ENCODE measurements around the gene MS4A18.
"Not testable (repeated sequence)": the region's sequence is repeated elsewhere in the genome, so short reads cannot be mapped to it uniquely, and the experiment has no call there.

The MS4A18 gene

DNA sequence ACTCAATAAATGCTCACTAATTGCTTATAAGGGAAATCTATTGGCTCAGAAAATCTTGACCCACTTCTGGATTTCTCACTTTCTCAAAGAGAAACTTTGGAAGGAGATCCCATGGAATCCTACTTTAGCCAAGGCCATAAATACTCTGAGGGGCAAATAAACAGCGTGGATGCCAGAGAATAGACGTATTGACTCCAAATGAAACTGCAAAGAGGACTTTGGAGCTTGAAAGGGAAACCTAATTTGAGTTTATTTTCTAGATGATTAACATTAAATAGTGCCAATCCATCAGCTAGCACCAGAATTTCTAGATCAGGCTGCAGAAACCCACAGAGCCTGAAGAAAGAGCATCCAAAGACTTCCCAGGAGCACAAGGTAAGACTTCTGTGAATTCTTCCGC is at the start of gene MS4A18:
Gene MS4A18 (plus strand): TSS at position 301 of the 400 bp plus-strand sequence.
- no peak within 1 kb of the TSS for H3K27ac ChIP-seq (ENCODE audit: low read length)
- no CpG with 5 or more reads among the region's 3 CpGs for WGBS (ENCODE audit: insufficient coverage, insufficient read length)
- H3K9me3 ChIP-seq (ENCODE audit: control insufficient read depth, insufficient read depth, low read length) = no peaks in the 10 kb centered on the region
- H3K4me3 ChIP-seq (ENCODE audit: low read length) = no peak within 1 kb of the TSS
- no peaks in the 10 kb centered on the region; the same call in 1 of the 2 replicates for H3K27me3 ChIP-seq (ENCODE audit: control insufficient read depth, insufficient read depth, low read length)
- no peaks in the 10 kb centered on the region for H3K36me3 ChIP-seq (ENCODE audit: control insufficient read depth, insufficient read depth, low read length)
- no peak for DNase-seq (ENCODE audit: low read depth, low spot score)
- no peaks in the 10 kb centered on the region for H3K4me1 ChIP-seq (ENCODE audit: control insufficient read depth, insufficient read depth, low read length)

GRCh38 chr11:60678231-60678630 is 46.3 kb upstream of the MS4A18 start:
- H3K9me3 ChIP-seq (ENCODE audit: control insufficient read depth, insufficient read depth, low read length); H3K27me3 ChIP-seq (ENCODE audit: control insufficient read depth, insufficient read depth, low read length); H3K27ac ChIP-seq (ENCODE audit: low read length); H3K4me1 ChIP-seq (ENCODE audit: control insufficient read depth, insufficient read depth, low read length); H3K36me3 ChIP-seq (ENCODE audit: control insufficient read depth, insufficient read depth, low read length); H3K4me3 ChIP-seq (ENCODE audit: low read length); DNase-seq (ENCODE audit: low read depth, low spot score): not testable (repeated sequence)
- no CpG with 5 or more reads among the region's 2 CpGs for WGBS (ENCODE audit: insufficient coverage, insufficient read length)

- DNase-seq (ENCODE audit: low read depth, low spot score) = no peak
- no peak overlapping the region for H3K27ac ChIP-seq (ENCODE audit: low read length)
- H3K9me3 ChIP-seq (ENCODE audit: control insufficient read depth, insufficient read depth, low read length) = peaks cover 1% of the 10 kb centered on the region; the same call in 1 of the 2 replicates
- no peaks in the 10 kb centered on the region for H3K4me1 ChIP-seq (ENCODE audit: control insufficient read depth, insufficient read depth, low read length)
- no peaks in the 10 kb centered on the region for H3K27me3 ChIP-seq (ENCODE audit: control insufficient read depth, insufficient read depth, low read length)
- H3K4me3 ChIP-seq (ENCODE audit: low read length) = no peak overlapping the region
- no peaks in the 10 kb centered on the region for H3K36me3 ChIP-seq (ENCODE audit: control insufficient read depth, insufficient read depth, low read length)
These were observed 44.6 kb upstream of the MS4A18 start for GRCh38 chr11:60679879-60680278.

DNA sequence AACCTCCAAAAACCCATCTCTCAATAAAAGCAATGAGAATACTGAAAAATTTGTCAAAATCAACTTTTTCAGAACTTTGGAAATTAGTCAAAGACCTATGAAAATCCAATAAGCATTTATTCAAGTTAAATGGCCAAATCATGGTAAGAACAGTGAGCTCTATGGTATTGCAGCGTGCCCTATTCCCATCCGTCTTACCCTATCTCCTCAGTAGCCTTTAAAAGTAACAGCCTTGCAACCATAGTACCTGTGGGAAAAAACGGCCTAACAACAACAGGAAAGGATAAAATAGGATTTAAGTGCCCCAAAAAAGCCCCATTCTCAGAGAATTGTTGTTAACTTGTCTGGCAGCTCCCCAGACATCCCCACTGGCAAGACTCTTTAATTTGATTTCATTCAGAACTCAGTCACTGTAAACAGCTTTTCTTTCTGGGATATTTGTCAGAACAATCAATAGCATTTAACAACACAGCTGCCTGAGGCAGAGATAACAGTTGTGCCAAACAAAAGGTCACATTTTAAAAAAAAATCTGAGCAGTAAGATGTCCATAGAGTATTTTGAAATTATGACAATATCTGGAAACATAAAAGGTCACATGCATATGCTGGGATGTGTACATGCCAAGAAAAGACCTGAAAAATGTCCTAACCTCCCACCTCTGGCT is 43.9 kb upstream of the MS4A18 start:
- Histone ChIP-seq H3K27me3 (ENCODE audit: control insufficient read depth, insufficient read depth, low read length) (no peaks in the 10 kb centered on the region), H3K36me3 (ENCODE audit: control insufficient read depth, insufficient read depth, low read length) (no peaks in the 10 kb centered on the region), H3K9me3 (ENCODE audit: control insufficient read depth, insufficient read depth, low read length) (peaks cover 1% of the 10 kb centered on the region; the same call in 1 of the 2 replicates), H3K27ac (ENCODE audit: low read length) (no peak overlapping the region), H3K4me3 (ENCODE audit: low read length) (no peak overlapping the region), H3K4me1 (ENCODE audit: control insufficient read depth, insufficient read depth, low read length) (no peaks in the 10 kb centered on the region)
- DNase-seq (ENCODE audit: low read depth, low spot score) = no peak
- no CpG with 5 or more reads among the region's 3 CpGs for WGBS (ENCODE audit: insufficient coverage, insufficient read length)

DNA sequence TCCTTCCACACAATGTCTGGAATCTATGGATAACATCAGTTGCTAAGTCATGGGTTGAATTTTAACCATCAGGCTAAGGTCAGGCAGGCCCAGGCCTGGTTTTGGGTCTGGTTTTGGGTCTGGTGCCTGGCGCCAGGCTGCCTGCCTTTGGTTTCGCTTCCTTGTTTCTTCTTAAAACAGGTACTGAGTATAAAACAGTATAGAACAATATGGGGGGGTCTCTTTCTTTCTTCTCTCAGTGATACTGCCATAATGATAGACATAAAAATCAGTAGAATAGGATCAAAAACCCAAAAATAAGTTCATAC is 40.0 kb upstream of the MS4A18 start:
- DNase-seq (ENCODE audit: low read depth, low spot score); H3K4me3 ChIP-seq (ENCODE audit: low read length); H3K36me3 ChIP-seq (ENCODE audit: control insufficient read depth, insufficient read depth, low read length); H3K27ac ChIP-seq (ENCODE audit: low read length); H3K4me1 ChIP-seq (ENCODE audit: control insufficient read depth, insufficient read depth, low read length); H3K27me3 ChIP-seq (ENCODE audit: control insufficient read depth, insufficient read depth, low read length); H3K9me3 ChIP-seq (ENCODE audit: control insufficient read depth, insufficient read depth, low read length): not testable (repeated sequence)
- no CpG with 5 or more reads among the region's 2 CpGs for WGBS (ENCODE audit: insufficient coverage, insufficient read length)

- no CpG with 5 or more reads among the region's 5 CpGs for WGBS (ENCODE audit: insufficient coverage, insufficient read length)
- H3K27me3 ChIP-seq (ENCODE audit: control insufficient read depth, insufficient read depth, low read length) = no peaks in the 10 kb centered on the region
- no peaks in the 10 kb centered on the region for H3K4me1 ChIP-seq (ENCODE audit: control insufficient read depth, insufficient read depth, low read length)
- H3K4me3 ChIP-seq (ENCODE audit: low read length) = no peak overlapping the region
- H3K27ac ChIP-seq (ENCODE audit: low read length) = no peak overlapping the region
- no peak for DNase-seq (ENCODE audit: low read depth, low spot score)
- H3K9me3 ChIP-seq (ENCODE audit: control insufficient read depth, insufficient read depth, low read length) = no peaks in the 10 kb centered on the region
- no peaks in the 10 kb centered on the region for H3K36me3 ChIP-seq (ENCODE audit: control insufficient read depth, insufficient read depth, low read length)
These were observed 32.9 kb upstream of the MS4A18 start for GRCh38 chr11:60691661-60692060.

- Histone ChIP-seq H3K9me3 (ENCODE audit: control insufficient read depth, insufficient read depth, low read length) (no peaks in the 10 kb centered on the region), H3K27me3 (ENCODE audit: control insufficient read depth, insufficient read depth, low read length) (no peaks in the 10 kb centered on the region), H3K4me3 (ENCODE audit: low read length) (no peak within 1 kb of the TSS), H3K4me1 (ENCODE audit: control insufficient read depth, insufficient read depth, low read length) (no peaks in the 10 kb centered on the region), H3K36me3 (ENCODE audit: control insufficient read depth, insufficient read depth, low read length) (no peaks in the 10 kb centered on the region), H3K27ac (ENCODE audit: low read length) (no peak within 1 kb of the TSS)
- no CpG with 5 or more reads among the region's 2 CpGs for WGBS (ENCODE audit: insufficient coverage, insufficient read length)
- no peak for DNase-seq (ENCODE audit: low read depth, low spot score)
These were observed 25.2 kb upstream of the MS4A18 start, which contains the start of gene MS4A8 for GRCh38 chr11:60699284-60699691. Gene MS4A8 (plus strand): TSS chr11:60699612. CDS start chr11:60700861, 1,249 bp downstream.

DNA sequence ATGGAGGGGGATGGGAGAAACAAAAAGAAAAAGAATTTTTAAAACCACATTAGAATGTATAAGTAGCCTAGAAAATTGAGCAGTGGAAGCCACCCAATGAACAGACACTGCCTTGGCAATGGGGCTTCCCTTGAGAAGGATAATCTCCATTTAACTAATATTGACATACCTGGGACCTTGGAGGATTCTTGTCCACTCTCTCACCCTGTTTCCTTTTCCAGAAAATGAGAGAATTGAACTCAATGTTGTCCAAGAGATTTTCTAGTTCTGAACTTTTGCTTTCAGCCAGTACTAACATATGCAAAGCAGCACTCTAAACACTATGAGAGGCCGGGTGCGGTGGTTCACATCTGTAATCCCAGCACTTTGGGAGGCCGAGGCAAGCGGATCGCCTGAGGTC is 24.6 kb upstream of the MS4A18 start:
- Histone ChIP-seq H3K36me3 (ENCODE audit: control insufficient read depth, insufficient read depth, low read length) (no peaks in the 10 kb centered on the region), H3K27me3 (ENCODE audit: control insufficient read depth, insufficient read depth, low read length) (no peaks in the 10 kb centered on the region), H3K27ac (ENCODE audit: low read length) (no peak overlapping the region), H3K4me1 (ENCODE audit: control insufficient read depth, insufficient read depth, low read length) (no peaks in the 10 kb centered on the region), H3K4me3 (ENCODE audit: low read length) (no peak overlapping the region), H3K9me3 (ENCODE audit: control insufficient read depth, insufficient read depth, low read length) (no peaks in the 10 kb centered on the region)
- DNase-seq (ENCODE audit: low read depth, low spot score) = no peak
- WGBS (ENCODE audit: insufficient coverage, insufficient read length) = no CpG with 5 or more reads among the region's 5 CpGs

DNA sequence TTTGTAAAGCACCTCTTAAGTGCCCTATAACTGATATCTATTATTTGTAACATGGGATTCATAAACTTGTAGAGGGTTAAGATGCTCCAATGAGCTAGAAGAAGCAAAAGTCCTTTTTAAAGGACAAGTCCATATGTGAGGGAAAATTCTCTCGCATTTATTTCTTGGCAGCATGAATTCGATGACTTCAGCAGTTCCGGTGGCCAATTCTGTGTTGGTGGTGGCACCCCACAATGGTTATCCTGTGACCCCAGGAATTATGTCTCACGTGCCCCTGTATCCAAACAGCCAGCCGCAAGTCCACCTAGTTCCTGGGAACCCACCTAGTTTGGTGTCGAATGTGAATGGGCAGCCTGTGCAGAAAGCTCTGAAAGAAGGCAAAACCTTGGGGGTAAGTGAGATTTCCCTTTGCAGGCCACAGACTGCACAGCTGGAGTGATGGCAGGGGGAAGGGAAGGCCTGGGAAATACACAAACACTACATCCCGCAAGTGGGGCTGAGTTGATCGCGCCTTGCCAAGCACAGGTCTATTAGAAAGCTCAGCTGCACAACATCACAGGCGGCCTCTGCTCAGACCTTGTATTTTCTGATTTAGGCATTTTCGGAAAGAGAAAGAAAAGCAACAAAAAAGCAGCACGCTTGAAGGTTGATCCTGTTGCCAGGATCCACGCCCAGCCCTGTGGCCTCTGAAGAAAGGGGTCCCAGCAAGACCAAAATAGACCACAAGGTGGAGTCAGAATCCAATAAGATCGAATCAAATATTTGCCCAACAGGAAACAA is 23.6 kb upstream of the MS4A18 start:
- Histone ChIP-seq H3K4me1 (ENCODE audit: control insufficient read depth, insufficient read depth, low read length) (no peaks in the 10 kb centered on the region), H3K4me3 (ENCODE audit: low read length) (no peak overlapping the region), H3K27me3 (ENCODE audit: control insufficient read depth, insufficient read depth, low read length) (no peaks in the 10 kb centered on the region), H3K9me3 (ENCODE audit: control insufficient read depth, insufficient read depth, low read length) (no peaks in the 10 kb centered on the region), H3K27ac (ENCODE audit: low read length) (no peak overlapping the region), H3K36me3 (ENCODE audit: control insufficient read depth, insufficient read depth, low read length) (no peaks in the 10 kb centered on the region)
- no CpG with 5 or more reads among the region's 14 CpGs for WGBS (ENCODE audit: insufficient coverage, insufficient read length)
- DNase-seq (ENCODE audit: low read depth, low spot score) = peak; percentile 39

- Histone ChIP-seq H3K36me3 (ENCODE audit: control insufficient read depth, insufficient read depth, low read length) (no peaks in the 10 kb centered on the region), H3K9me3 (ENCODE audit: control insufficient read depth, insufficient read depth, low read length) (no peaks in the 10 kb centered on the region), H3K4me1 (ENCODE audit: control insufficient read depth, insufficient read depth, low read length) (no peaks in the 10 kb centered on the region), H3K4me3 (ENCODE audit: low read length) (no peak overlapping the region), H3K27me3 (ENCODE audit: control insufficient read depth, insufficient read depth, low read length) (no peaks in the 10 kb centered on the region), H3K27ac (ENCODE audit: low read length) (no peak overlapping the region)
- DNase-seq (ENCODE audit: low read depth, low spot score) = no peak
- no CpG with 5 or more reads among the region's 4 CpGs for WGBS (ENCODE audit: insufficient coverage, insufficient read length)
These were observed 23.1 kb upstream of the MS4A18 start for GRCh38 chr11:60701469-60701818.

DNA sequence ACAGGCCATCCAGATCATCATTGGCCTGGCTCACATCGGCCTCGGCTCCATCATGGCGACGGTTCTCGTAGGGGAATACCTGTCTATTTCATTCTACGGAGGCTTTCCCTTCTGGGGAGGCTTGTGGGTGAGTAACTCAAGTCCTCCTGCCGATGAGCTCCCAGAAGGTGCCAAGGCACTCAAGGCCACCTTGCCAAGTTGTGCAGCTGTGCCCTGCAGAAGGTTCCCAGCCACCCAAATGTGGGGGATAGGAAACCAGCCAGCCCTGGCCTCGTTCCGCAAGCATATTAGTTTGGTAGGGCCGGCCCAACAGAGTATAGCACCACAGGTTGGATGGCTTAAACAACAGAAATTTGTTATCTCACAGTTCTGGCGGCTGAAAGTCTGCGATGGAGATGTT is 21.1 kb upstream of the MS4A18 start:
- no peaks in the 10 kb centered on the region for H3K36me3 ChIP-seq (ENCODE audit: control insufficient read depth, insufficient read depth, low read length)
- no CpG with 5 or more reads among the region's 12 CpGs for WGBS (ENCODE audit: insufficient coverage, insufficient read length)
- no peaks in the 10 kb centered on the region for H3K4me1 ChIP-seq (ENCODE audit: control insufficient read depth, insufficient read depth, low read length)
- no peak overlapping the region for H3K4me3 ChIP-seq (ENCODE audit: low read length)
- no peaks in the 10 kb centered on the region for H3K27me3 ChIP-seq (ENCODE audit: control insufficient read depth, insufficient read depth, low read length)
- DNase-seq (ENCODE audit: low read depth, low spot score) = no peak
- H3K9me3 ChIP-seq (ENCODE audit: control insufficient read depth, insufficient read depth, low read length) = no peaks in the 10 kb centered on the region
- H3K27ac ChIP-seq (ENCODE audit: low read length) = no peak overlapping the region
